GM18526 (cell line): ENCODE results near the gene TYW3.

Source experiments
- POLR2A ChIP-seq: IDR thresholded peaks from 3 replicates; pipeline ENCODE4 v1.6.1; 2011; ENCODE audit not compliant: insufficient read length; ENCODE audit errors: extremely low read depth

The TYW3 gene

GRCh38 chr1:74732960-74733603 is at the start of gene TYW3, which contains the start of gene CRYZ:
Gene TYW3, plus strand, starts transcription at chr1:74733152. Its CDS starts 93 bp downstream, at chr1:74733245.
Gene CRYZ, minus strand, starts transcription at chr1:74733050. Its CDS starts 8,229 bp downstream, at chr1:74724821.
- peak; percentile 69 for TF ChIP-seq POLR2A

- TF ChIP-seq POLR2A, result no peak
Observed at GRCh38 chr1:74683656-74684055, 49.3 kb upstream of the TYW3 start.

GRCh38 chr1:74684301-74684700 is 48.7 kb upstream of the TYW3 start:
- TF ChIP-seq POLR2A, result no peak

- no peak for TF ChIP-seq POLR2A
Observed at GRCh38 chr1:74686928-74687327, 46.0 kb upstream of the TYW3 start.

- TF ChIP-seq POLR2A, result no peak
Observed at GRCh38 chr1:74689621-74690363, 43.2 kb upstream of the TYW3 start.

GRCh38 chr1:74690364-74690696 is 42.6 kb upstream of the TYW3 start:
- TF ChIP-seq POLR2A, result no peak

GRCh38 chr1:74690909-74691308 is 42.0 kb upstream of the TYW3 start:
- no peak for TF ChIP-seq POLR2A

- no peak for TF ChIP-seq POLR2A
Observed at GRCh38 chr1:74693473-74693872, 39.5 kb upstream of the TYW3 start.

- TF ChIP-seq POLR2A, result no peak
Observed at GRCh38 chr1:74697832-74698231, 35.1 kb upstream of the TYW3 start.

GRCh38 chr1:74699331-74699730 is 33.6 kb upstream of the TYW3 start:
- TF ChIP-seq POLR2A, result no peak

GRCh38 chr1:74703386-74704182 is 29.4 kb upstream of the TYW3 start:
- TF ChIP-seq POLR2A, result no peak

- no peak for TF ChIP-seq POLR2A
Observed at GRCh38 chr1:74712881-74713280, 20.1 kb upstream of the TYW3 start.

GRCh38 chr1:74713849-74714248 is 19.1 kb upstream of the TYW3 start:
- no peak for TF ChIP-seq POLR2A

- TF ChIP-seq POLR2A, result no peak
Observed at GRCh38 chr1:74714429-74715235, 18.3 kb upstream of the TYW3 start.

GRCh38 chr1:74715236-74715502 is 17.8 kb upstream of the TYW3 start:
- TF ChIP-seq POLR2A, result no peak

GRCh38 chr1:74715806-74716205 is 17.1 kb upstream of the TYW3 start:
- TF ChIP-seq POLR2A, result no peak

- TF ChIP-seq POLR2A, result no peak
Observed at GRCh38 chr1:74716822-74717221, 16.1 kb upstream of the TYW3 start.
